ENCODE measurements around the gene GDF10. TPM values are rescaled to one million over a fixed set of nuclear protein-coding genes. Genes with fewer than 3 reads are reported as not detected.

The GDF10 gene
- total and polyA plus RNA-seq, 2 donors (not counting 1 experiment from before 2014, with no cell fraction given): not detected

DNA sequence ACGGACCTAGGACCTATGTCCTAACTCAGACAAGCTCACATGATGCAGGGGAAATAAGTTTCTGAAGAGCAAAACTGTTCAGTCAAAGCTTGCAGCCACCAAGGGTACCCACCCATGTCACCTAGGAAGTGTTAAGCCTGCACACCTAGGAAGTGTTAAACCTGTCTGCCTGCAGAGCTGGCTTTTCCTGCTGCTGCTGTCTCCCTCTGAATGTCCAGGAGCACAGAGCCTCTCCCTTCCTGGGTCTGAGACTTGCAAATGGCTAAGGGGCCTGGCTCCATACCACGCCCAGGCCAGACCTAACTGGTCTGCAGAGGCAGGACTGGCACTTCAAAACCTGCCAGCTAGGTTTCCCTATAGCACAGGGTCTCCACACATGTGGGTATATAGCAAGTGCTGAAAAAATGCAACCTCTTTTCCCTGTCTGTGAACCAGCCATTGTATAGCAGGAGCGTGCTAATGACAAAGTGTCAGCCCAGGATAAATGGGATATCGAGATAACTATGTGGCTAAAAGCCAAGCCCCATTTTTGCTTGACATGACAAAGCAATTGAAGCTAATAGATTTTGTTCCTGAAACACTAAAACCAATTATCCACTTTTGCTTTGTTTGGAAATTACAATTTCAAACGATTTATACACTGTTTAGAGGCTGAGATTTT is 23.8 kb downstream of the GDF10 start:
- whole genome bisulfite sequencing (ENCODE audit: insufficient coverage): 92% methylated on average over 3 of the region's 5 CpGs
- no peak for TF ChIP-seq EZH2 (IDR thresholded peaks at IDR 0.05; ENCODE audit: borderline replicate concordance, insufficient read depth, low read depth, low read length, poor library complexity, severe bottlenecking)
- TF ChIP-seq, protein P1, sequence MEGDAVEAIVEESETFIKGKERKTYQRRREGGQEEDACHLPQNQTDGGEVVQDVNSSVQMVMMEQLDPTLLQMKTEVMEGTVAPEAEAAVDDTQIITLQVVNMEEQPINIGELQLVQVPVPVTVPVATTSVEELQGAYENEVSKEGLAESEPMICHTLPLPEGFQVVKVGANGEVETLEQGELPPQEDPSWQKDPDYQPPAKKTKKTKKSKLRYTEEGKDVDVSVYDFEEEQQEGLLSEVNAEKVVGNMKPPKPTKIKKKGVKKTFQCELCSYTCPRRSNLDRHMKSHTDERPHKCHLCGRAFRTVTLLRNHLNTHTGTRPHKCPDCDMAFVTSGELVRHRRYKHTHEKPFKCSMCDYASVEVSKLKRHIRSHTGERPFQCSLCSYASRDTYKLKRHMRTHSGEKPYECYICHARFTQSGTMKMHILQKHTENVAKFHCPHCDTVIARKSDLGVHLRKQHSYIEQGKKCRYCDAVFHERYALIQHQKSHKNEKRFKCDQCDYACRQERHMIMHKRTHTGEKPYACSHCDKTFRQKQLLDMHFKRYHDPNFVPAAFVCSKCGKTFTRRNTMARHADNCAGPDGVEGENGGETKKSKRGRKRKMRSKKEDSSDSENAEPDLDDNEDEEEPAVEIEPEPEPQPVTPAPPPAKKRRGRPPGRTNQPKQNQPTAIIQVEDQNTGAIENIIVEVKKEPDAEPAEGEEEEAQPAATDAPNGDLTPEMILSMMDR (IDR thresholded peaks at IDR 0.05): no peak
- H3K36me3 ChIP-seq (replicated peaks in 1 of 2; ENCODE audit: control extremely low read depth in 1 of 2, control insufficient read depth in 1 of 2, extremely low read depth in 1 of 2, insufficient read depth in 2 of 2, low read length in 1 of 2): no peaks in the 10 kb centered on the region
- no peaks in the 10 kb centered on the region for H3K79me2 ChIP-seq (ENCODE audit: control insufficient read depth, insufficient read depth, low read length)
- Mint-ChIP-seq H3K27ac (no peak overlapping the region), H3K4me3 (no peak overlapping the region), H3K9me3 (ENCODE audit: insufficient read depth) (no peaks in the 10 kb centered on the region), H3K27me3 (peaks cover 6% of the 10 kb centered on the region), H3K4me1 (no peaks in the 10 kb centered on the region)
- H3K4me2 ChIP-seq (replicated peaks; ENCODE audit: low read depth, low read length, poor library complexity, severe bottlenecking): no peak overlapping the region
- no peaks in the 10 kb centered on the region for H3K4me1 ChIP-seq (ENCODE audit: control insufficient read depth in 2 of 2, insufficient read depth in 2 of 2, low read length in 2 of 2)
- DNase-seq (no peak), ATAC-seq (ENCODE audit: low read depth) (no peak)
- H2AFZ ChIP-seq (ENCODE audit: insufficient read depth, low read depth, low read length, poor library complexity, severe bottlenecking): no peak overlapping the region
- H3K9me3 ChIP-seq (ENCODE audit: control extremely low read depth in 1 of 3, control insufficient read depth in 2 of 3, insufficient read depth in 1 of 3, low read length in 2 of 3): peaks cover 0 to 8% (median 0%) of the 10 kb centered on the region in 3 donors
- intact Hi-C loops (cut with micrococcal nuclease): no loop called here
- H3K9ac ChIP-seq (ENCODE audit: low read length): no peak overlapping the region
- H3K4me3 ChIP-seq (ENCODE audit: control extremely low read depth in 1 of 5, extremely low read depth in 1 of 5, insufficient read depth in 1 of 5, low read depth in 2 of 5, low read length in 4 of 5): no peak overlapping the region
- ChIA-PET CTCF (interaction anchor here (0.8 to 1.7 kb wide), 4 partner anchors 8 to 299 kb away, joined by 3 to 4 read pairs (median 4); no protein-coding TSS in a partner anchor), POLR2A (no interaction called here)
- H3K27ac ChIP-seq (ENCODE audit: low read length in 2 of 2): no peak overlapping the region
- no peaks in the 10 kb centered on the region for H4K20me1 ChIP-seq (ENCODE audit: control insufficient read depth, insufficient read depth, low read length, poor library complexity, severe bottlenecking)
- H3K27me3 ChIP-seq (replicated peaks in 1 of 4; ENCODE audit: control extremely low read depth in 1 of 4, control insufficient read depth in 3 of 4, insufficient read depth in 4 of 4, low read length in 3 of 4): no peaks in the 10 kb centered on the region
